HG03097 (cell line): ENCODE results near the gene CDC6.

Source experiments
- ATAC-seq: cut with Tn5 transposase; IDR thresholded peaks from one replicate; pipeline ENCODE4 v1.9.1; 2021; ENCODE audit not compliant: unreplicated experiment, low FRiP score

The CDC6 gene

GRCh38 chr17:40350689-40351358 lies 63.1 kb downstream of the CDC6 start:
- no peak for ATAC-seq

- ATAC-seq = no peak
Observed at GRCh38 chr17:40351359-40352236, 63.9 kb downstream of the CDC6 start.

GRCh38 chr17:40352237-40352778 lies 64.6 kb downstream of the CDC6 start:
- no peak for ATAC-seq

- ATAC-seq = no peak
Observed at GRCh38 chr17:40352779-40353394, 65.2 kb downstream of the CDC6 start.
